Stimulated activated CD8-positive, alpha-beta memory T cell treated with anti-CD3 and anti-CD28 coated beads, Interleukin-7, amount 100 ng/mL, for 1 hour (primary cell): ENCODE measurements around the gene TMEM164.

Experiments
- DNase-seq, 2 donors: peaks; one replicate each; pipeline ENCODE4 v3.0.0-alpha.2; 2020; ENCODE audit warnings: low read depth in 2 of 2

TMEM164 gene

GRCh38 chrX:110070970-110071369 is 68.1 kb downstream of the TMEM164 start:
- DNase-seq, result no peak

DNA sequence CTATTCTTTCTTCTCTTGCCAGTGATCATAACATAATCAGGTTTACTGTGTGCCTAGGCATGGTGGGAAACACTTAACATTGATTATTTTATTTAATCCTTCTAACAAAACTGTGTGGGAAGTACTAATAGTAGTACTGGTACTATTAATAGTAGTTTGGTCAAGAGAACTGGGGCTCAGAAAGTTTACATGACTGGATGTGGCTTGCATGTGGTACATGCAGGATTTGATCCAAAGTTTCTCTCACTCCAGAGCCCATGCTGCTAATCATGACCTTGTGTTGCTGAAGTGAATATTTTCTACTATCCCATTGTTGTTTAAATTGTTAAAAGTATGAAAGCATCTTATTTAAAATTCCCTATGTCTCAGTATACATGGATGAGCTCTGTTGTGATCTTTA is 78.4 kb downstream of the TMEM164 start:
- DNase-seq, result no peak

- DNase-seq, result no peak
Observed at GRCh38 chrX:110081740-110082139, 78.8 kb downstream of the TMEM164 start.

DNA sequence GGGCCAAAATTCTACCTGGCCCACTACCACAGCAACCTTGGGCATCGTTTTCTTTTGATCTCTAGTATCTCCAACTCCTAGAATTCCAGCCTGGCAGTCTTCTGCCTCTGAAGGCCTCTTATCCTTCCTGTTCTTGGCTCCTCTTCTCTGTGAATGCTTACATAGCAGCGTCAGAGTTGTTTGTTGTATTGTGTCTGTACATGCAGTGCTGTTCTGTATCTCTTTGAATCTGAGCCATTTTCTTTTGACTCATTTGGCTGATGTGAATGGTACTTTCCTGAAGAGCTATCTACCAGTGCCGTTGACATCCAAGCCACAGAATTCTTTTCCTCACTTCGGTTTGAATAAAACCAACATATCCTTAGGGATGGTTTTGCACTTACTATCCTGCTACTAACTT is 79.2 kb downstream of the TMEM164 start:
- DNase-seq, result no peak

GRCh38 chrX:110086162-110086915 is 83.4 kb downstream of the TMEM164 start:
- no peak for DNase-seq

DNA sequence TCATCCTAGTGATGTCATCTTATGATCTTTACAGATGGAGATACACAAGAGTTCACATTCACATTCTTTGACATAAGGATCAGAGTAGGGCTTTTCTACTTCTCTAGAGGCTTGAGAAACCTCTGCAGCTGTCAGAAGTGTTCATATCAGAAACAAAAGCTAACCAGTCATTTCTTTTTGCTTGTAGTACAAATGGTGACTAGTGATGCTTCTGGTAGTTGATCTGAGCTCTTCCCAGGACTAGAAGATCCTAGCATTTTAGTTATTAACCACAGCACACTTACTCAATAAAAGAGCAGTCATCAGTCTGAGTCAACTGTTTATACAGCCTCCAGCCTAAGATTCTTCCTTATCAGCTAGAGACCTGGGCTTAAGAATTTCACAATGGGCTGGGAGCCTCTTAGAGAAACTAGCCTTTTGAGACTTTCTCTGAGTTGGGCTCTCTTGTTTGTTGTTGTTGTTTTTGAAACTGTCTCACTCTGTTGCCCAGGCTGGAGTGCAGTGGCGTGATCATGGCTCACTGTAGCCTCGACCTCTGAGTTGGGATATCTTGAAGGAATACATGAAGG is 84.1 kb downstream of the TMEM164 start:
- no peak for DNase-seq

DNA sequence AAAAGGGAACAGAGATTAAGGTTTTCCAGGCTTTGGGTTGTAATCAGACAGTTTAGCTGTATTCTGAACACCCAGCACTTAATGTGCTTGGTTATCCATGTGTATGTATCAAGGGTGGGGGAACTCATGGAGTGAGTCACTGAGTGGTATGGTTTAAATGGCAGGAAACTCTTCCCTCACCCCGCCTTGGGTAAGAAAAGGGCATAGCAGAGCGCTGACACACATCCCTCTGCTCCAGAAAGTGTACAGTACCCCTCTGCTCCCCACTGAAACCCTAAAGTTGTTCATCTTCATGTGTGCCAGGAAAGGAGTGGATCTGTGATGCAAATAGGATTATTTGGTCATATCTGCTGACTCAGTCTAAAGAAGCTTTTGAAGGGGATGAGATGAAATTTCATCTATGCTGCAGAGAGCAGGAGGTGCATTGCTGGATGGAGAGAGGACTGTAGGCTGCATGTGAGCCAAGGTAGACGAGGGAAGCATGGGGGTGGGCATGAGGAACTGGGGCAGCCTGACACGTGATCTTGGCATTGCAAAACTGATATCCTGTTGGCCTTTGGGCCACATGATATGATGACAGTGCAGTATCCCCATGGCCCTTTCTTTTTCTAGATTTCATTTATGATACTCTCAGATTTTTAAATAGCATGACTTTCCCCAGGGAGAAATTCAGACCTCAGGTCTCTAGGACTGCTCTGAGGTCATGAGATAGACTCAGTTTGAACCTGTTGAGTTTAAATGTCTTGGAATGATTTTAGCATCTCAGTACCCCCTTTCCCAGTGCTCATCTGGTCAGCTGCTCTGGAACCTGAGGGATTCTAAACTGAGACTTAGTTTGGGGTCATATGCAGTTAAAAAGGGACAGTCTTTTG is 84.8 kb downstream of the TMEM164 start:
- DNase-seq, result no peak

- no peak for DNase-seq
Observed at GRCh38 chrX:110089656-110090403, 86.9 kb downstream of the TMEM164 start.

- DNase-seq, result no peak
Observed at GRCh38 chrX:110097920-110098319, 95.0 kb downstream of the TMEM164 start.

DNA sequence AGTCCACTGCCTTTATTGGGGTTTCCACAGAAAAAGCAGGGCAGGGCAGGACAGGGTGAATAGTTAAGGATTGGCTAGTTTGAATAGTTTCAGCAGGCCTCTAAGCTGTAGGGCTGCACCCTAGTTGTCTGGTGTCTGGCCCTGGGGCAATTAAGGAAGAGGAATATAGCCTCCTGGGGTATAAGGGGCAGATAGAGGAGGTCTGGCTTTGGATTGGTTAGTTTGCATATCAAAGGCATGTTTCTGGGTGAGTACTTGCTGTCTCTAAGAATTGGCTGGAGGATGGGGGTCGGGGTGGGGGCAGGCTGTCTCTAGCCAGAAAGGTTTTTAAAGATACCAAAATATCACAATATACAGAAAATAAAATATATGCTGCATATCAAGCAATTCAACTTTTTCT is 100.4 kb downstream of the TMEM164 start:
- DNase-seq, result no peak

- DNase-seq, result no peak
Observed at GRCh38 chrX:110104078-110104477, 101.2 kb downstream of the TMEM164 start.

GRCh38 chrX:110108381-110108821 is 105.5 kb downstream of the TMEM164 start:
- DNase-seq, result no peak

DNA sequence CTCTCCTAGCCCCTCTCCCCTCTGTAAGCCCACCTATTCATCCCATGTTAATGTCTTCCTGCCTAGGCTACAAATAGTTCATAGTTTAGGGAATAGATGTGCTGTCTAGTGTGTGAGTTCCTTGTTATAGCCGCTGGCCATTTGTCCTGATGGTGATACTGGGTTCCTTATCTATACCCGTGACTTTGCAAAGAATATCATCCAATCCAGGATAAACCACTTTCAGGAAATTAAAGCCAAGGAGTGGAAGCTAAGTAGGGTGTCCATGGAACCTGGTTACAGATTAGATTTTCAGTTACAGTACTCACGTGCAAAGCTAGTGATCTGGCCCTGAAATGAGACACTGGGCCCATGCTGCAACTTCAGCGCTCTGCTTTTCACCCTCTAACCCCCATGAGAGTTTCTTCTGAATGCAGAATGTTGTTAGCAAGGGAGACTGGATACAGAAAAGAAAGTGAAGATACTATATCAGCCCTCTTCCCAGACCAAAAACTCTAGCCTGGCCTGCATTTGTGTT is 111.4 kb downstream of the TMEM164 start:
- no peak for DNase-seq

GRCh38 chrX:110116066-110116980 is 113.4 kb downstream of the TMEM164 start:
- no peak for DNase-seq

DNA sequence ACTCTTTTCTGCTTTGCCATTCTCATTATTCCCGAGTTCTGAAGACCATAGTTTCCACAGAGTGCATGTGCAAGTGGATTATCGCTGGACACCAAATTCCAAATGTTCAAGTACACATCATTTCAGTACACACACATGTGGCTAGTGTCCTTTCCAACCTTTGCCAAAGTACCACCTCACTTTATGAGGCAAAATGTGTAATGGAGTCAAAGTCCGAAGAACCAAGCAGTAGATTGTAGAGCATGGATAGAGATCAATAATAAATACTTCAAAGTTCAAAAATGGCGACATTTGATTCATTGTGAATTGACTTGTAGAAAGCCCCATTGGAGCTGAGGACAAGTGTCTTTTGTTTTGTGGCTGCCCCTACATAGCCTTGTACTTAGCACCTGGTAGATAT is 115.6 kb downstream of the TMEM164 start:
- DNase-seq, result no peak

DNA sequence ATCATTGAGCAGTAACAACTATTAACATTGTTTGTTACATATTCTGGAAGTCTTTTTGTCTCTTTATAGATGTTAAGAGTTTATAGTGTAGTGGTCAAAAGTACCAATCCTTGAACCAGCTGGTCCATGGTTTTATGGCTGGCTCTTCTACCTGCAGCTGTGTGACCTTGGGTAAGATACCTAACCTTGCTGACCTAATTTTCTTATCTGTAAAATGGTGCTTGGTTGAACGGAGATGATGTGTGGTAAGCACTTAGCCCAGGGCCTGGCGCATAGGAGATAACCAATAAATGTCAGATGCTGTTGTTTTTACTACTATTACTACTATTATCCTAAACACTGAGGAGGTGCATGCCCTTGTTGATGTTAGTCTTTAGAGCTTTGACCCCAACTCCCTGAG is 116.6 kb downstream of the TMEM164 start:
- DNase-seq, result no peak

GRCh38 chrX:110120025-110120424 is 117.1 kb downstream of the TMEM164 start:
- DNase-seq, result no peak

DNA sequence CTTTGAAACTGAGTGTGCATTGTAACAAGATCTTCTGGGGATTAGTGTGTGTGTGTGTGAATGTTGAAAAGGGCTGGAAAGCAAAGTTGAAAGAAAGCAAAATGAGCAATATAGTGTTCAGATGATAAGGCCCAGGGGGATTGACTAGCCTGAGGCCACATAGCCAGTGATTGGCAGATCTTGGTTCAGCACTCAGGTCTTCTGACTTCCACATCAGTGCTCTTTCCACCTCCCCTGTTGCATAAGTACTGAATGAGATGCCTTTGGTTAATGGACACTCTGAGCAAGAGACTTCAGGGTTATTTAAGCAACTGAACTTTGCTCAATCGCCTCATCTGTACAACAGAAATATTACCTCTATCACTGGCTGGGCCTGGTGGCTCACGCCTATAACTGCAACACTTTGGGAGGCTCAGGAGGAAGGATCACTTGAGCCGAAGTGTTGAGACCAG is 120.4 kb downstream of the TMEM164 start:
- no peak for DNase-seq

- no peak for DNase-seq
Observed at GRCh38 chrX:110125446-110126162, 122.7 kb downstream of the TMEM164 start.

DNA sequence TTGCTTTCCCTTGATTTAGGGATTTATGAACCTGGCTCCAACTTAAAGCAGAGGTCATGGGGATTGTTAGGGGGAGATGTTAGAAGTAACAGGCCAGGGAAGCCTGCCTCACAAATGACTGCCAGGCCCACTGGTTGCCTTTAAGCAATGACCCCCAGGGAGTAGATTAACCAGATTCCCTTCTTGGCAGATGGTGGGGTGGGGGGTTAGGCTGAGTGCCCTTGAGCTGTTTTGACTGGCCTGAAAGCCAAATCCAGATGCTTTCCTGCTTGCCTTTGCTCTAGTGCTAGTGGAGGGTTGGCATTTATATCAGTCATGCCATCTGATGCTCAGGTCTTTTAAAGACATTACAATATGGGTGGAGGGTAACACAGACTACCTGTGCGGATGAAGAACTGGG is 128.1 kb downstream of the TMEM164 start:
- no peak for DNase-seq
